DOHH2 (cell line): Measurements from ENCODE around the gene PSMD11.

ENCODE experiments used
- CTCF ChIP-seq: fragments of 200-600 bp; sonication (generic); IDR thresholded peaks from one replicate; pipeline ENCODE4 v1.5.1; 2014; ENCODE audit warnings: antibody characterized with exemption, mild to moderate bottlenecking, low read depth, low read length; ENCODE audit not compliant: poor library complexity, severe bottlenecking
- EZH2phosphoT487 ChIP-seq: fragments of 200-600 bp; sonication (generic); IDR thresholded peaks from 2 replicates; pipeline ENCODE4 v1.6.1; 2017; ENCODE audit warnings: borderline replicate concordance, mild to moderate bottlenecking, antibody characterized with exemption, low read length, moderate library complexity, mixed read lengths

DNA sequence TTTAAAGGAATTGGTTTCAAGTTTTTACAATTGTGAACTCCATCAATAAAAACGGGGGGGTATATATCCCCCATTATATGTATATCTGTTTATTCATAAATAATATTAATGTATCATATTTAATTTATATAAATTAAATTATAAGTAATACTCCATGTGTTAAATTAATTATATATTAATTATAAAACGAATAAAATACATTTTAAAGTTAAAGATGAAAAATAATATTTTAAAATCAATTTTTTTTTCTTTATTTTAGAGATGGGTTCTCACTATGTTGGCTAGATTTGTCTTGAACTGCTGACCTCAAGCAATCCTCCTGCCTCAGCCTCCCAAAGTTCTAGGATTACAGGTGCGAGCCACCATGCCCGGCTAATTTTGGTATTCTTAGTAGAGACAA is 17.4 kb upstream of the PSMD11 start:
- TF ChIP-seq CTCF (no peak), EZH2phosphoT487 (no peak)
